RCC 7860 (cell line): ENCODE results near the gene C19orf25.
"Not testable (repeated sequence)": the region's sequence is repeated elsewhere in the genome, so short reads cannot be mapped to it uniquely, and the experiment has no call there.

Experiments
- DNase-seq: peaks from one replicate; pipeline ENCODE4 v3.0.0-alpha.2; 2015; ENCODE audit warnings: low spot score
- FAIRE-seq: peaks from 2 replicates; lab custom pipeline; 2012; peaks lifted over from hg19 to GRCh38; lab: Jason Lieb, UNC

Gene C19orf25

GRCh38 chr19:1450735-1451731 is 28.0 kb downstream of the C19orf25 start:
- FAIRE-seq (no peak), DNase-seq (no peak)

GRCh38 chr19:1449467-1450442 is 29.3 kb downstream of the C19orf25 start, which contains the start of gene APC2:
Gene APC2 (plus strand): TSS chr19:1450121. CDS start chr19:1453002, 2,881 bp downstream.
- FAIRE-seq (no peak), DNase-seq (no peak)

- DNase-seq (no peak), FAIRE-seq (no peak)
These were observed 31.1 kb downstream of the C19orf25 start for GRCh38 chr19:1447944-1448343.

- FAIRE-seq = no peak
- DNase-seq = no peak
These were observed 31.5 kb downstream of the C19orf25 start for GRCh38 chr19:1447504-1447903.

- DNase-seq (no peak), FAIRE-seq (no peak)
These were observed 32.1 kb downstream of the C19orf25 start for GRCh38 chr19:1446713-1447481.

GRCh38 chr19:1445932-1446712 is 32.9 kb downstream of the C19orf25 start:
- DNase-seq (no peak), FAIRE-seq (no peak)

- DNase-seq (peak; percentile 30), FAIRE-seq (no peak)
These were observed 33.7 kb downstream of the C19orf25 start for GRCh38 chr19:1445185-1445931.

- DNase-seq (no peak), FAIRE-seq (no peak)
These were observed 37.2 kb downstream of the C19orf25 start for GRCh38 chr19:1441677-1442438.

- FAIRE-seq = no peak
These were observed 38.0 kb downstream of the C19orf25 start for GRCh38 chr19:1441022-1441426.

GRCh38 chr19:1440418-1440801 is 38.6 kb downstream of the C19orf25 start:
- DNase-seq (no peak), FAIRE-seq (no peak)

More at GRCh38 chr19:1441022-1441426, 38.0 kb downstream of the C19orf25 start:
- DNase-seq = no peak

- FAIRE-seq = not testable (repeated sequence)
- peak; percentile 49 for DNase-seq
These were observed 39.2 kb downstream of the C19orf25 start for GRCh38 chr19:1439525-1440417.

GRCh38 chr19:1438933-1439354 is 40.1 kb downstream of the C19orf25 start:
- no peak for FAIRE-seq
- no peak for DNase-seq

- DNase-seq (peak; percentile 87), FAIRE-seq (peak; percentile 63)
These were observed 40.7 kb downstream of the C19orf25 start, which contains the start of gene RPS15 for GRCh38 chr19:1438035-1438932. Gene RPS15 (plus strand): TSS chr19:1438396. CDS start chr19:1438426, 30 bp downstream.

GRCh38 chr19:1437609-1438008 is 41.4 kb downstream of the C19orf25 start:
- FAIRE-seq = no peak
- no peak for DNase-seq

- FAIRE-seq (no peak), DNase-seq (no peak)
These were observed 43.5 kb downstream of the C19orf25 start for GRCh38 chr19:1435378-1435989.
